ENCODE measurements around the gene ZNF710. TPM values are rescaled to one million over a fixed set of nuclear protein-coding genes. Genes with fewer than 3 reads are reported as not detected.
A peak's percentile ranks its signal among the peaks of the same experiment; 100 is the strongest.

The ZNF710 gene
- total RNA-seq, 1 experiment from 2014 or later: 27.3 TPM

- no peaks in the 10 kb centered on the region for H3K27me3 ChIP-seq (replicated peaks; ENCODE audit: insufficient read depth, low read depth, low read length, poor library complexity)
- intact Hi-C loops (cut with micrococcal nuclease; ENCODE audit: unreplicated experiment): no loop called here
- TF ChIP-seq EZH2 (IDR thresholded peaks at IDR 0.05; ENCODE audit: borderline replicate concordance, low read depth, low read length, poor library complexity, severe bottlenecking): no peak
- TF ChIP-seq, protein P1, sequence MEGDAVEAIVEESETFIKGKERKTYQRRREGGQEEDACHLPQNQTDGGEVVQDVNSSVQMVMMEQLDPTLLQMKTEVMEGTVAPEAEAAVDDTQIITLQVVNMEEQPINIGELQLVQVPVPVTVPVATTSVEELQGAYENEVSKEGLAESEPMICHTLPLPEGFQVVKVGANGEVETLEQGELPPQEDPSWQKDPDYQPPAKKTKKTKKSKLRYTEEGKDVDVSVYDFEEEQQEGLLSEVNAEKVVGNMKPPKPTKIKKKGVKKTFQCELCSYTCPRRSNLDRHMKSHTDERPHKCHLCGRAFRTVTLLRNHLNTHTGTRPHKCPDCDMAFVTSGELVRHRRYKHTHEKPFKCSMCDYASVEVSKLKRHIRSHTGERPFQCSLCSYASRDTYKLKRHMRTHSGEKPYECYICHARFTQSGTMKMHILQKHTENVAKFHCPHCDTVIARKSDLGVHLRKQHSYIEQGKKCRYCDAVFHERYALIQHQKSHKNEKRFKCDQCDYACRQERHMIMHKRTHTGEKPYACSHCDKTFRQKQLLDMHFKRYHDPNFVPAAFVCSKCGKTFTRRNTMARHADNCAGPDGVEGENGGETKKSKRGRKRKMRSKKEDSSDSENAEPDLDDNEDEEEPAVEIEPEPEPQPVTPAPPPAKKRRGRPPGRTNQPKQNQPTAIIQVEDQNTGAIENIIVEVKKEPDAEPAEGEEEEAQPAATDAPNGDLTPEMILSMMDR (conservative IDR thresholded peaks at IDR 0.05; ENCODE audit: low read depth, low read length): no peak
- no peak overlapping the region for H3K4me3 ChIP-seq (ENCODE audit: low read depth, low read length, poor library complexity, severe bottlenecking)
- H3K27ac ChIP-seq (ENCODE audit: low read depth, low read length, poor library complexity, severe bottlenecking): no peak overlapping the region
- POLR2A ChIA-PET (ENCODE audit: low non-redundant PET): no interaction called here
- no peaks in the 10 kb centered on the region for H3K36me3 ChIP-seq (ENCODE audit: insufficient read depth, low read length, poor library complexity, severe bottlenecking)
- no peak for DNase-seq (ENCODE audit: low spot score)
- no peaks in the 10 kb centered on the region for H3K9me3 ChIP-seq (ENCODE audit: low read depth, low read length, poor library complexity, severe bottlenecking)
- no peaks in the 10 kb centered on the region for H3K4me1 ChIP-seq (ENCODE audit: insufficient read depth, low read length, poor library complexity, severe bottlenecking)
- BruUV-seq (replicated peaks): no TSS peak
- CTCF ChIA-PET: no interaction called here
Measured at GRCh38 chr15:89967881-89968280, 33.2 kb upstream of the ZNF710 start.

DNA sequence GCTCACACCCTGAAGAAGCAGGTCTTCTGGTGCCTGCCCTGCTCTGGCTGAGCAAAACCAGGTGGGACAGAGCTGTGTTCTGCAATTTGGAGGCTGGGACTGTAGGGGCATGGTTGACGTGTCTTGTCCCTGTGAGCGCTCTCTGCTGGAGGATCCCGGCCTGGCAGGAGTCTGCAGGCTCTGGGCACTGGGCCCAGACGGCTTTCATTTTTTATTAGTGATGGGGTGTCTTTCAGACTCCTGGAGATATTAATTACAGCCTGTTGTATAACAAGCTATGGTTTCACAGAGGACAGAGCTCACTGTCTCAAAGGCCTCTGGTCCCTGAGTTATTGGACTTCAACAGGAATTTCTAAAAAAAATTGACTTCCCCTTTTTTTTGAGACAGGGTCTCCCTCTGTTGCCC is 29.5 kb upstream of the ZNF710 start:
- Histone ChIP-seq H3K27ac (ENCODE audit: low read depth, low read length, poor library complexity, severe bottlenecking) (no peak overlapping the region), H3K4me1 (ENCODE audit: insufficient read depth, low read length, poor library complexity, severe bottlenecking) (no peaks in the 10 kb centered on the region), H3K9me3 (ENCODE audit: low read depth, low read length, poor library complexity, severe bottlenecking) (no peaks in the 10 kb centered on the region), H3K27me3 (replicated peaks; ENCODE audit: insufficient read depth, low read depth, low read length, poor library complexity) (no peaks in the 10 kb centered on the region), H3K4me3 (ENCODE audit: low read depth, low read length, poor library complexity, severe bottlenecking) (no peak overlapping the region), H3K36me3 (ENCODE audit: insufficient read depth, low read length, poor library complexity, severe bottlenecking) (no peaks in the 10 kb centered on the region)
- POLR2A ChIA-PET (ENCODE audit: low non-redundant PET): no interaction called here
- CTCF ChIA-PET: interaction anchor here (0.6 to 1.4 kb wide), 6 partner anchors 20 to 231 kb away, joined by 3 to 6 read pairs (median 4); partner anchors contain the start of gene AP3S2
- TF ChIP-seq EZH2 (IDR thresholded peaks at IDR 0.05; ENCODE audit: borderline replicate concordance, low read depth, low read length, poor library complexity, severe bottlenecking): no peak
- TF ChIP-seq, protein P1 (conservative IDR thresholded peaks at IDR 0.05; ENCODE audit: low read depth, low read length): peak; percentile 92
- intact Hi-C loops (cut with micrococcal nuclease; ENCODE audit: unreplicated experiment): no loop called here
- peak; percentile 85 for DNase-seq (ENCODE audit: low spot score)
- no TSS peak for BruUV-seq (replicated peaks)

- no peak for DNase-seq (ENCODE audit: low spot score)
- H3K4me3 ChIP-seq (ENCODE audit: low read depth, low read length, poor library complexity, severe bottlenecking): no peak overlapping the region
- no peaks in the 10 kb centered on the region for H3K36me3 ChIP-seq (ENCODE audit: insufficient read depth, low read length, poor library complexity, severe bottlenecking)
- no peaks in the 10 kb centered on the region for H3K27me3 ChIP-seq (replicated peaks; ENCODE audit: insufficient read depth, low read depth, low read length, poor library complexity)
- ChIA-PET CTCF (interaction anchor here (0.7 to 1.4 kb wide), 4 partner anchors 78 to 232 kb away, joined by 4 to 6 read pairs (median 5); partner anchors contain the start of gene AP3S2), POLR2A (ENCODE audit: low non-redundant PET) (no interaction called here)
- intact Hi-C loops (cut with micrococcal nuclease; ENCODE audit: unreplicated experiment): no loop called here
- no peak overlapping the region for H3K27ac ChIP-seq (ENCODE audit: low read depth, low read length, poor library complexity, severe bottlenecking)
- BruUV-seq (replicated peaks): no TSS peak
- H3K4me1 ChIP-seq (ENCODE audit: insufficient read depth, low read length, poor library complexity, severe bottlenecking): no peaks in the 10 kb centered on the region
- H3K9me3 ChIP-seq (ENCODE audit: low read depth, low read length, poor library complexity, severe bottlenecking): no peaks in the 10 kb centered on the region
- TF ChIP-seq, protein P1 (conservative IDR thresholded peaks at IDR 0.05; ENCODE audit: low read depth, low read length): no peak
- no peak for TF ChIP-seq EZH2 (IDR thresholded peaks at IDR 0.05; ENCODE audit: borderline replicate concordance, low read depth, low read length, poor library complexity, severe bottlenecking)
Measured at GRCh38 chr15:89972085-89972484, 29.0 kb upstream of the ZNF710 start.

Data from A673 (cell line).